Activated T-cell treated with anti-CD3 and anti-CD28 coated beads, Interleukin-2, amount 50 U/mL, for 48 hours (primary cell): ENCODE data around the gene MAN1A1.

Experiments
- DNase-seq, 2 experiments: peaks; one replicate each; pipeline ENCODE4 v3.0.0-alpha.2; 2020

Gene MAN1A1

GRCh38 chr6:119133400-119133799, 216.2 kb downstream of the MAN1A1 start:
- no peak for DNase-seq

DNA sequence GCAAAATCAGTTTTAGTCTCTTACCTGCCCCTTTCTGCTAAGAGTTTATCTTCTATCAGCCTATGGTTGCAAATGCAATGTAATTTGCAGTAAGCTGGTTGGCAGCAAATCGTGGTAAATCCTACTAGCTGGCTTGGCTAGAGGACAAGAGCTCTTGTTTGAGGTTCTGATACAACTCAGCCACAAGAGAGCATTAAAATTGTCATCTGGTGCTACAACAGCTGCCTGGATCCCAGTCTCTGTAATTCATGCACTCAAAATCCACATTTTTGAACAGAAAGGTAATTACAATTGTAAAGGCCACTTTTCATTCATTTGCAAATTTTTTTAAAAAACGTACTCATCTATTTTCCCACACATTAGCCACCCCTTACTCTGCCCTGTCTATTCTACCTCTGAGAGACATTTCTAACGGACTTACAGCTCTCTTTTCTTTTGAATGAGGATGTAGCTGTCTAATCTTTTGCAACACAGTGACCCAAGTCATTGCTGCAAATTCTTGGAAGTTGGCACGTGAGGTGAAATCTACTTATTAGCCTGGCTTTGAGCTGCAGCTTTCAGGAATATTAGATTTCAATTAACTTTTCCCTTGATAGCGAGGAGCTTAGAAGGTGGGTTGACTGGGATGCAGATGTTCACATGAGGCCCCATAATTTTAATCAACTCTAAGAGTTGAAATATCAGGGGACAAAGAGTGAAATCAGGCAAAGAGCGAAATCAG, 217.1 kb downstream of the MAN1A1 start:
- DNase-seq = no peak

GRCh38 chr6:119129968-119130484, 219.5 kb downstream of the MAN1A1 start:
- DNase-seq = no peak

DNA sequence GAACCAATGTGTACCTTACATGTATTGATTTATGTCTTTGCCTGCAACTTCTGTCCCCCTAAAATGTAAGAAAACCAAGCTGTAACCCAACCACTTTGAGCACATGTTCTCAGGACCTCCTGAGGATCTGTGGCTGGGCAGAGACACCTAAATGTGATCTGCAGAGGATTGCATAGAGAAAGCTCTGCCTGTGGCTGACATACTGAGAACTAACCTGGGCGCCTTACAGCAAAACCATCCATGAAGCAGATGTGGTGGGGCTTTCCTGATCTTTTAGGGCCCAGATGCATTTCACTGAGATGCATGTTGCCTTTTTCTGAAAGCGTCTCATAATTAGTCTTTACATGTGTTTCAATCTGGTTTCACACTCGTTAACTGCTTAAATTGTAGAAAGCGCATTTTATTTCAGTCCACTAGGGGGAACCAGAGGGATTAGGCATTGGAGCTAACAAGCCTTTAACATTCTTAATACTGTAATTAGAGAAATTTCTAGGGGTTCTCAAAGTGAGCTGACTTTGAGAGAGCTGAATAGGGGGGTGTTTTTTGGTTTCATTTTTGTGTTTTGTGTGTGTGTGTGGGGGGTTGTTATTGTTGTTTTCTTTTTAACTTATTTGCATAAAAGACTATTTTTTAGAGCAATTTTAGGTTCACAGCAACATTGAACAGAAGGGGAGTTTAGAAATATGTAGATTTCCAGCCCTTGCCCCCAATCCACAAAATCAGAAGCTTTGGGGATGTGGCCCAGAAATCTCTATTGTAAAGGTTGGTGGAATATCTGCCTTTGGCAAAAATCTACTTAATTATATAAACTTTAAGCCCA, 220.2 kb downstream of the MAN1A1 start:
- DNase-seq = no peak

DNA sequence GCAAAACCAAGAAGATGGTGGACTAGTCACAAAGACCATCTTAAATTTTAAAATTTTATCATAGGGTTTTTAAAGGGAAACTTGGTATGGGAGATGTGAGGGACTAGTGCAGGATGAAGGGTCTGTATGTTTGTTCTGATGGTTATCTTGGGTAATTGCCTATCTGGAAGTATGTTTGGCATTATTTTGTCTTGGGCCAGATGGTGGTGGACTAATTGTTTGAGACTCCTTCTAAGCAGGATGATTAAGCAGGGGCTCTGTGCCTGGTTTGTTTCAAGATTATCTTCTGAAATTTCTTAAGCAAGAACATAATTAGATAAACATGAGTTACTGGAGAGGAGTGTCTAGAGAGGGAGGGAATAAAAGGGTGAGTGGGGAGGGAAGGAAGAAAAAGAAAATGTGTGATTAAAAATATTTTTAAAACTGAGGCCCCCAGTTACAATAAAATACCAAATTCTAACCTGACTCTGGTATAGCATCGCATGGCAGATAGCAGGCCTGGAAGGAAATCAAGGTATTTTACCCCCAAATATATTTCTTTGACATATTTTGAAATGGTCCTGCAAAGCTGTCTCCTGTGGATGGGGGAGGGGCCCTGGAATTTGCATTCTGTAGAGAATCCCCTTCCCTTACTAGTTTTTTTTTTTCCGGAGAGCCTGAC, 221.2 kb downstream of the MAN1A1 start:
- DNase-seq = no peak

DNA sequence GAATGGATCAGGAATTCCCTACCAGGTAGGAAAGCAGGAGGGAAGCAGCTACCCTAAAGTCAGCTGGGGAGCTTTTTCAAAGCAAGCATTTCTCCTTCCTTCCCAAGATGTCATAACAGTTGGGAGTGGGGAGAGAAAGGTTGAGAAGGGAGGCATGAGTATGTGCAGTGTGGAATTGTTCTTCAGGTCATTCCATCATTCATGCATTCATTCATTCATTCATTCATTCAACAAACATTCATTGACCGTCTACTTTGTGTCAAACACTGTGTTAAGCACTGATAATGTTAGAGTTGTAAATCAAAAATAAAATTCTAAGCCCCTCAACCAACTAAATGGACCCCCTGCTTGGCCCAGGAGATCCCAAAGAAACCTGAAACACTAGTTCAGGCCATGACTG, 221.9 kb downstream of the MAN1A1 start:
- no peak for DNase-seq
